K562 (cell line): Measurements from ENCODE around the gene LTBP4.
A peak's percentile ranks its signal among the peaks of the same experiment; 100 is the strongest.

Source experiments
- ARID4B ChIP-seq: sonication (generic); formaldehyde crosslinking; IDR thresholded peaks from 2 replicates; pipeline ENCODE4 v1.8.0; 2022; ENCODE audit warnings: mild to moderate bottlenecking, missing genetic modification reagents
- CBFA2T2 ChIP-seq: fragments of 450-650 bp; conservative IDR thresholded peaks from 2 replicates; pipeline ENCODE4 v1.6.1; 2017; ENCODE audit warnings: mild to moderate bottlenecking
- CTCF ChIP-seq, 3 experiments: IDR thresholded peaks in 2 of 3; conservative IDR thresholded peaks in 1 of 3; 2 replicates each; pipeline ENCODE4 v1.5.1; 2011 to 2012; ENCODE audit warnings: low read length in 3 of 3, mild to moderate bottlenecking in 3 of 3, control low read depth in 2 of 3, improper control_type of control experiment in 1 of 3, inconsistent platforms in 1 of 3, low read depth in 1 of 3, mixed read lengths in 1 of 3, moderate library complexity in 1 of 3; ENCODE audit not compliant: insufficient read depth in 2 of 3
- EP300 ChIP-seq: IDR thresholded peaks from 2 replicates; pipeline ENCODE4 v1.6.1; 2012; ENCODE audit warnings: low read length, improper control_type of control experiment
- ETS1 ChIP-seq: conservative IDR thresholded peaks from 2 replicates; pipeline ENCODE4 v1.6.1; 2011; ENCODE audit warnings: low read depth, mild to moderate bottlenecking, low read length; ENCODE audit not compliant: control insufficient read depth
- EZH2 ChIP-seq: IDR thresholded peaks from 2 replicates; pipeline ENCODE4 v1.6.1; 2012; ENCODE audit warnings: low read depth, mild to moderate bottlenecking, inconsistent platforms, low read length, borderline replicate concordance
- PHB ChIP-seq: fragments of 250-450 bp; sonication (Bioruptor Pico); IDR thresholded peaks from 2 replicates; pipeline ENCODE4 v1.5.0; 2021
- POLR3A ChIP-seq: IDR thresholded peaks from 2 replicates; pipeline ENCODE4 v1.6.1; 2011; ENCODE audit warnings: borderline replicate concordance, mild to moderate bottlenecking, moderate library complexity; ENCODE audit not compliant: insufficient read length, insufficient read depth; ENCODE audit errors: extremely low read depth
- RFX1 ChIP-seq: fragments of 450-650 bp; IDR thresholded peaks from 2 replicates; pipeline ENCODE4 v1.6.1; 2016; ENCODE audit warnings: mild to moderate bottlenecking, moderate library complexity
- TFAM ChIP-seq: fragments of 250-450 bp; sonication (Bioruptor Pico); conservative IDR thresholded peaks from 2 replicates; pipeline ENCODE4 v1.5.0; 2021; ENCODE audit warnings: mild to moderate bottlenecking, moderate library complexity
- ZBTB11 ChIP-seq, 3 experiments: fragments of 200-800 bp in 1 of 3; fragments of 250-450 bp in 1 of 3; fragments of 450-650 bp in 1 of 3; sonication (Bioruptor Pico) in 1 of 3; sonication (Bioruptor generic) in 1 of 3; formaldehyde crosslinking in 1 of 3; IDR thresholded peaks; 2 replicates each; pipeline versions ENCODE4 v1.6.1 to v1.8.0; 2016 to 2022; ENCODE audit warnings: mild to moderate bottlenecking in 2 of 3, missing genetic modification characterization in 2 of 3, missing compliant biosample characterization in 1 of 3, moderate library complexity in 1 of 3
- ZNF311 ChIP-seq: fragments of 250-450 bp; sonication (Bioruptor Pico); IDR thresholded peaks from 2 replicates; pipeline ENCODE4 v1.4.0; 2020; ENCODE audit warnings: mild to moderate bottlenecking, moderate library complexity

GRCh38 chr19:40640744-40641143, 39.6 kb downstream of the LTBP4 start:
- TF ChIP-seq PHB: no peak
- no peak for TF ChIP-seq ARID4B (CRISPR knock-in tag)
- no peak for TF ChIP-seq ETS1
- no peak for TF ChIP-seq POLR3A
- TF ChIP-seq EP300: no peak
- TF ChIP-seq CBFA2T2: no peak
- peak in 1 of 3 experiments; percentile 20; a peak in 1 of 6 replicates for TF ChIP-seq CTCF (IDR thresholded peaks at IDR 0.05 in 2 of 3, conservative IDR thresholded peaks at IDR 0.05 in 1 of 3; ENCODE audit: insufficient read depth in 2 of 3, low read depth in 1 of 3, low read length in 3 of 3)
- no peak for TF ChIP-seq TFAM (CRISPR knock-in tag)
- TF ChIP-seq ZNF311: no peak
- TF ChIP-seq ZBTB11 (CRISPR knock-in tag; IDR thresholded peaks at IDR 0.05): no peak
- no peak for TF ChIP-seq EZH2
- no peak for TF ChIP-seq RFX1
